ENCODE results near the gene CLDN10. TPM values are rescaled to one million over a fixed set of nuclear protein-coding genes. Genes with fewer than 3 reads are reported as not detected.

The CLDN10 gene
- total and polyA plus RNA-seq, 12 donors, result 0.21 to 0.72 (median 0.28) TPM; not detected in 4

GRCh38 chr13:95626768-95627167 lies 74.2 kb downstream of the CLDN10 start:
- intact Hi-C loops (cut with DNase I), result loop anchor here in 1 of 10 donors (10.0 kb wide), 1 partner anchor 208 kb away; no protein-coding TSS in a partner anchor
- Histone ChIP-seq H3K27ac (no peak overlapping the region), H3K9me3 (peaks cover 0 to 22% (median 0%) of the 10 kb centered on the region in 11 donors), H3K27me3 (no peaks in the 10 kb centered on the region), H3K4me1 (no peaks in the 10 kb centered on the region), H3K4me3 (no peak overlapping the region), H3K36me3 (peaks cover 0 to 63% (median 0%) of the 10 kb centered on the region in 9 donors)
- no peak for DNase-seq
- no peak for TF ChIP-seq CTCF (IDR thresholded peaks at IDR 0.05)
- no peak for ATAC-seq

- 97 to 98% methylated on average over 1 of the region's 1 CpG for WGBS, 2 donors
- Histone ChIP-seq H3K4me1 (no peaks in the 10 kb centered on the region), H3K9me3 (peaks cover 0 to 22% (median 0%) of the 10 kb centered on the region in 11 donors), H3K27ac (no peak overlapping the region), H3K4me3 (no peak overlapping the region), H3K36me3 (peaks cover 0 to 68% (median 0%) of the 10 kb centered on the region in 9 donors), H3K27me3 (no peaks in the 10 kb centered on the region)
- DNase-seq, result no peak
- TF ChIP-seq CTCF (IDR thresholded peaks at IDR 0.05), result no peak
- intact Hi-C loops (cut with DNase I), result loop anchor here in 1 of 10 donors (10.0 kb wide), 1 partner anchor 207 kb away; no protein-coding TSS in a partner anchor
- no peak for ATAC-seq
These were observed 75.1 kb downstream of the CLDN10 start for GRCh38 chr13:95627590-95627989.

- H3K4me3 ChIP-seq, result no peak overlapping the region
- H3K27me3 ChIP-seq, result no peaks in the 10 kb centered on the region
- intact Hi-C loops (cut with DNase I), result loop anchor here in 1 of 10 donors (10.0 kb wide), 1 partner anchor 206 kb away; no protein-coding TSS in a partner anchor
- H3K9me3 ChIP-seq, result peaks cover 0 to 22% (median 0%) of the 10 kb centered on the region in 11 donors
- no peak for TF ChIP-seq CTCF (IDR thresholded peaks at IDR 0.05)
- ATAC-seq (no peak), DNase-seq (no peak)
- no peaks in the 10 kb centered on the region for H3K4me1 ChIP-seq
- H3K36me3 ChIP-seq, result peaks cover 0 to 68% (median 0%) of the 10 kb centered on the region in 9 donors
- H3K27ac ChIP-seq, result no peak overlapping the region
- WGBS, 2 donors, result 96 to 100% methylated on average over 1 of the region's 1 CpG
These were observed 76.0 kb downstream of the CLDN10 start for GRCh38 chr13:95628488-95628887.

GRCh38 chr13:95629071-95629470 lies 76.6 kb downstream of the CLDN10 start:
- H3K4me1 ChIP-seq, result no peaks in the 10 kb centered on the region
- ATAC-seq, result no peak
- WGBS, 2 donors, result 83 to 93% methylated on average over 4 of the region's 4 CpGs
- no peak overlapping the region for H3K27ac ChIP-seq
- DNase-seq, result no peak
- peaks cover 0 to 22% (median 0%) of the 10 kb centered on the region in 11 donors for H3K9me3 ChIP-seq
- H3K27me3 ChIP-seq, result no peaks in the 10 kb centered on the region
- H3K4me3 ChIP-seq, result no peak overlapping the region
- no peak for TF ChIP-seq CTCF (IDR thresholded peaks at IDR 0.05)
- intact Hi-C loops (cut with DNase I), result loop anchor here in 1 of 10 donors (10.0 kb wide), 1 partner anchor 206 kb away; no protein-coding TSS in a partner anchor
- H3K36me3 ChIP-seq, result peaks cover 0 to 67% (median 0%) of the 10 kb centered on the region in 9 donors

Other genes with a start within 250 kb of the CLDN10 start
- 1 to 10 TPM; 2.0 to 5.0 (median 3.6) TPM for gene DZIP1, start 92.0 kb downstream of the CLDN10 start, total RNA-seq
- gene DZIP1, start 92.0 kb downstream of the CLDN10 start, polyA plus RNA-seq, result 1 to 10 TPM; 2.8 to 7.0 TPM
- gene DNAJC3, start 124.4 kb downstream of the CLDN10 start, total RNA-seq, result 10 to 100 TPM; 27.5 to 40.9 (median 31.7) TPM
- 10 to 100 TPM in 1 of 2 donors, 1 to 10 TPM in 1; 9.3 to 18.3 TPM for gene DNAJC3, start 124.4 kb downstream of the CLDN10 start, polyA plus RNA-seq

Measured in heart right ventricle (tissue), 16 donors.